ENCODE measurements around the gene DPH6.
A peak's percentile ranks its signal among the peaks of the same experiment; 100 is the strongest.

DPH6 gene

GRCh38 chr15:35557544-35557943 lies 11.6 kb upstream of the DPH6 start:
- DNase-seq (ENCODE audit: low spot score in 2 of 2) = no peak

GRCh38 chr15:35557012-35557411 lies 11.0 kb upstream of the DPH6 start:
- H3K4me3 Mint-ChIP-seq = no peak overlapping the region
- DNase-seq (ENCODE audit: low spot score in 2 of 2) (no peak), ATAC-seq (replicated peaks; ENCODE audit: extremely low read depth, poor library complexity, severe bottlenecking) (no peak)
- H3K4me1 Mint-ChIP-seq = no peaks in the 10 kb centered on the region
- no peaks in the 10 kb centered on the region for H3K27me3 Mint-ChIP-seq
- peaks cover 3% of the 10 kb centered on the region for H3K36me3 Mint-ChIP-seq (ENCODE audit: insufficient read depth)
- no peaks in the 10 kb centered on the region for H3K9me3 Mint-ChIP-seq
- no peak overlapping the region for H3K27ac Mint-ChIP-seq (ENCODE audit: low read depth)

More at GRCh38 chr15:35557544-35557943, 11.6 kb upstream of the DPH6 start:
- no peak overlapping the region for H3K4me3 Mint-ChIP-seq
- ATAC-seq (replicated peaks; ENCODE audit: extremely low read depth, poor library complexity, severe bottlenecking) = no peak
- H3K9me3 Mint-ChIP-seq = no peaks in the 10 kb centered on the region
- H3K36me3 Mint-ChIP-seq (ENCODE audit: insufficient read depth) = peaks cover 3% of the 10 kb centered on the region
- no peak overlapping the region for H3K27ac Mint-ChIP-seq (ENCODE audit: low read depth)
- no peaks in the 10 kb centered on the region for H3K4me1 Mint-ChIP-seq
- no peaks in the 10 kb centered on the region for H3K27me3 Mint-ChIP-seq

GRCh38 chr15:35555244-35555643 lies 9.3 kb upstream of the DPH6 start:
- Mint-ChIP-seq H3K36me3 (ENCODE audit: insufficient read depth) (no peaks in the 10 kb centered on the region), H3K9me3 (no peaks in the 10 kb centered on the region), H3K4me3 (no peak overlapping the region), H3K27me3 (no peaks in the 10 kb centered on the region), H3K4me1 (no peaks in the 10 kb centered on the region), H3K27ac (ENCODE audit: low read depth) (no peak overlapping the region)
- ATAC-seq (replicated peaks; ENCODE audit: extremely low read depth, poor library complexity, severe bottlenecking) (no peak), DNase-seq (ENCODE audit: low spot score in 2 of 2) (no peak)

- no peaks in the 10 kb centered on the region for H3K9me3 Mint-ChIP-seq
- no peak overlapping the region for H3K27ac Mint-ChIP-seq (ENCODE audit: low read depth)
- ATAC-seq (replicated peaks; ENCODE audit: extremely low read depth, poor library complexity, severe bottlenecking) (no peak), DNase-seq (ENCODE audit: low spot score in 2 of 2) (no peak)
- peaks cover 6% of the 10 kb centered on the region for H3K4me1 Mint-ChIP-seq
- H3K36me3 Mint-ChIP-seq (ENCODE audit: insufficient read depth) = peaks cover 3% of the 10 kb centered on the region
- H3K27me3 Mint-ChIP-seq = no peaks in the 10 kb centered on the region
- no peak overlapping the region for H3K4me3 Mint-ChIP-seq
Observed at GRCh38 chr15:35550957-35551356, 5.0 kb upstream of the DPH6 start.

- ATAC-seq (replicated peaks; ENCODE audit: extremely low read depth, poor library complexity, severe bottlenecking) = no peak
- no peak for DNase-seq (ENCODE audit: low spot score in 2 of 2)
- Mint-ChIP-seq H3K9me3 (no peaks in the 10 kb centered on the region), H3K36me3 (ENCODE audit: insufficient read depth) (peaks cover 7% of the 10 kb centered on the region), H3K27ac (ENCODE audit: low read depth) (no peak overlapping the region), H3K27me3 (no peaks in the 10 kb centered on the region), H3K4me3 (no peak overlapping the region), H3K4me1 (peaks cover 19% of the 10 kb centered on the region)
Observed at GRCh38 chr15:35549567-35549966, 3.6 kb upstream of the DPH6 start.

GRCh38 chr15:35548435-35548834 lies 2.5 kb upstream of the DPH6 start:
- Mint-ChIP-seq H3K4me3 (no peak overlapping the region), H3K27ac (ENCODE audit: low read depth) (no peak overlapping the region), H3K36me3 (ENCODE audit: insufficient read depth) (peaks cover 7% of the 10 kb centered on the region), H3K9me3 (no peaks in the 10 kb centered on the region), H3K27me3 (no peaks in the 10 kb centered on the region), H3K4me1 (peaks cover 19% of the 10 kb centered on the region)
- DNase-seq (ENCODE audit: low spot score in 2 of 2) (no peak), ATAC-seq (replicated peaks; ENCODE audit: extremely low read depth, poor library complexity, severe bottlenecking) (no peak)

- peaks cover 7% of the 10 kb centered on the region for H3K36me3 Mint-ChIP-seq (ENCODE audit: insufficient read depth)
- no peak overlapping the region for H3K27ac Mint-ChIP-seq (ENCODE audit: low read depth)
- ATAC-seq (replicated peaks; ENCODE audit: extremely low read depth, poor library complexity, severe bottlenecking) (no peak), DNase-seq (ENCODE audit: low spot score in 2 of 2) (no peak)
- no peaks in the 10 kb centered on the region for H3K9me3 Mint-ChIP-seq
- no peaks in the 10 kb centered on the region for H3K27me3 Mint-ChIP-seq
- H3K4me3 Mint-ChIP-seq = no peak overlapping the region
- peaks cover 19% of the 10 kb centered on the region for H3K4me1 Mint-ChIP-seq
Observed at GRCh38 chr15:35547775-35548364, 1.9 kb upstream of the DPH6 start.

- Mint-ChIP-seq H3K36me3 (ENCODE audit: insufficient read depth) (peaks cover 7% of the 10 kb centered on the region), H3K4me1 (peaks cover 19% of the 10 kb centered on the region), H3K27ac (ENCODE audit: low read depth) (peak overlapping the region; percentile 99), H3K9me3 (no peaks in the 10 kb centered on the region), H3K27me3 (no peaks in the 10 kb centered on the region), H3K4me3 (peak overlapping the region; percentile 89)
- DNase-seq (ENCODE audit: low spot score in 2 of 2) (no peak), ATAC-seq (replicated peaks; ENCODE audit: extremely low read depth, poor library complexity, severe bottlenecking) (peak; percentile 1)
Observed at GRCh38 chr15:35546511-35547381, 781 bp upstream of the DPH6 start.

- peaks cover 7% of the 10 kb centered on the region for H3K36me3 Mint-ChIP-seq (ENCODE audit: insufficient read depth)
- peaks cover 19% of the 10 kb centered on the region for H3K4me1 Mint-ChIP-seq
- ATAC-seq (replicated peaks; ENCODE audit: extremely low read depth, poor library complexity, severe bottlenecking) (peak; percentile 8), DNase-seq (ENCODE audit: low spot score in 2 of 2) (no peak)
- peak overlapping the region; percentile 89 for H3K4me3 Mint-ChIP-seq
- peak overlapping the region; percentile 99 for H3K27ac Mint-ChIP-seq (ENCODE audit: low read depth)
- no peaks in the 10 kb centered on the region for H3K9me3 Mint-ChIP-seq
- no peaks in the 10 kb centered on the region for H3K27me3 Mint-ChIP-seq
Observed at GRCh38 chr15:35545316-35545823, 595 bp downstream of the DPH6 start.

- H3K4me3 Mint-ChIP-seq = no peak overlapping the region
- DNase-seq (ENCODE audit: low spot score in 2 of 2) (no peak), ATAC-seq (replicated peaks; ENCODE audit: extremely low read depth, poor library complexity, severe bottlenecking) (no peak)
- H3K27ac Mint-ChIP-seq (ENCODE audit: low read depth) = no peak overlapping the region
- peaks cover 13% of the 10 kb centered on the region for H3K4me1 Mint-ChIP-seq
- H3K9me3 Mint-ChIP-seq = no peaks in the 10 kb centered on the region
- H3K27me3 Mint-ChIP-seq = no peaks in the 10 kb centered on the region
- H3K36me3 Mint-ChIP-seq (ENCODE audit: insufficient read depth) = peaks cover 8% of the 10 kb centered on the region
Observed at GRCh38 chr15:35540885-35541284, 5.1 kb downstream of the DPH6 start.

GRCh38 chr15:35540021-35540420 lies 5.9 kb downstream of the DPH6 start:
- Mint-ChIP-seq H3K27ac (ENCODE audit: low read depth) (no peak overlapping the region), H3K27me3 (no peaks in the 10 kb centered on the region), H3K4me3 (no peak overlapping the region), H3K4me1 (peaks cover 4% of the 10 kb centered on the region), H3K36me3 (ENCODE audit: insufficient read depth) (peaks cover 5% of the 10 kb centered on the region), H3K9me3 (no peaks in the 10 kb centered on the region)
- ATAC-seq (replicated peaks; ENCODE audit: extremely low read depth, poor library complexity, severe bottlenecking) = no peak
- no peak for DNase-seq (ENCODE audit: low spot score in 2 of 2)

GRCh38 chr15:35535365-35535916 lies 10.5 kb downstream of the DPH6 start:
- H3K4me1 Mint-ChIP-seq = peaks cover 9% of the 10 kb centered on the region
- H3K27ac Mint-ChIP-seq (ENCODE audit: low read depth) = no peak overlapping the region
- no peaks in the 10 kb centered on the region for H3K27me3 Mint-ChIP-seq
- no peak for ATAC-seq (replicated peaks; ENCODE audit: extremely low read depth, poor library complexity, severe bottlenecking)
- peaks cover 10% of the 10 kb centered on the region for H3K36me3 Mint-ChIP-seq (ENCODE audit: insufficient read depth)
- no peaks in the 10 kb centered on the region for H3K9me3 Mint-ChIP-seq
- DNase-seq (ENCODE audit: low spot score in 2 of 2) = no peak
- no peak overlapping the region for H3K4me3 Mint-ChIP-seq
